ENCODE measurements around the gene YPEL2.
"Not testable (repeated sequence)": the region's sequence is repeated elsewhere in the genome, so short reads cannot be mapped to it uniquely, and the experiment has no call there.

Gene YPEL2

GRCh38 chr17:59409336-59410048, 78.0 kb downstream of the YPEL2 start:
- DNase-seq = no peak

GRCh38 chr17:59410049-59410437, 78.6 kb downstream of the YPEL2 start:
- DNase-seq = no peak

- DNase-seq = not testable (repeated sequence)
Observed at GRCh38 chr17:59412431-59412830, 81.0 kb downstream of the YPEL2 start.

GRCh38 chr17:59413014-59413766, 81.7 kb downstream of the YPEL2 start:
- no peak for DNase-seq

- no peak for DNase-seq
Observed at GRCh38 chr17:59415397-59415796, 83.9 kb downstream of the YPEL2 start.

- DNase-seq = no peak
Observed at GRCh38 chr17:59416184-59416583, 84.7 kb downstream of the YPEL2 start.

GRCh38 chr17:59417452-59417851, 86.0 kb downstream of the YPEL2 start:
- DNase-seq = no peak

- no peak for DNase-seq
Observed at GRCh38 chr17:59418732-59419166, 87.3 kb downstream of the YPEL2 start.

GRCh38 chr17:59420901-59421300, 89.4 kb downstream of the YPEL2 start:
- DNase-seq = no peak

GRCh38 chr17:59421722-59422121, 90.3 kb downstream of the YPEL2 start:
- no peak for DNase-seq

- no peak for DNase-seq
Observed at GRCh38 chr17:59423137-59423724, 91.8 kb downstream of the YPEL2 start.

GRCh38 chr17:59423903-59424302, 92.4 kb downstream of the YPEL2 start:
- no peak for DNase-seq

- no peak for DNase-seq
Observed at GRCh38 chr17:59424331-59424730, 92.9 kb downstream of the YPEL2 start.

GRCh38 chr17:59425085-59425931, 93.9 kb downstream of the YPEL2 start:
- DNase-seq = no peak

GRCh38 chr17:59426031-59426430, 94.6 kb downstream of the YPEL2 start:
- DNase-seq = no peak

- peak; percentile 68 for DNase-seq
Observed at GRCh38 chr17:59427425-59427921, 96.0 kb downstream of the YPEL2 start.

GRCh38 chr17:59427996-59428395, 96.5 kb downstream of the YPEL2 start:
- DNase-seq = no peak

- DNase-seq = no peak
Observed at GRCh38 chr17:59428916-59429485, 97.5 kb downstream of the YPEL2 start.

- no peak for DNase-seq
Observed at GRCh38 chr17:59431601-59432000, 100.1 kb downstream of the YPEL2 start.

- DNase-seq = no peak
Observed at GRCh38 chr17:59432657-59433056, 101.2 kb downstream of the YPEL2 start.

GRCh38 chr17:59433586-59433985, 102.1 kb downstream of the YPEL2 start:
- DNase-seq = no peak

- no peak for DNase-seq
Observed at GRCh38 chr17:59434429-59434828, 103.0 kb downstream of the YPEL2 start.

GRCh38 chr17:59435238-59435637, 103.8 kb downstream of the YPEL2 start:
- no peak for DNase-seq

Measured in stimulated activated CD4-positive, alpha-beta T cell treated with anti-CD3 and anti-CD28 coated beads, Interleukin-15, amount 100 ng/mL, for 24 hours (primary cell).